H1 (cell line): Measurements from ENCODE around the gene P2RY13. TPM values are rescaled to one million over a fixed set of nuclear protein-coding genes. Genes with fewer than 3 reads are reported as not detected.

ENCODE experiments used
- CTCF ChIA-PET: fragments of 300-600 bp; sonication (Branson Sonifier 250); formaldehyde crosslinking; loops from one replicate; lab custom pipeline; 2021; ENCODE audit not compliant: partially characterized antibody; lab: Charles Lee
- POLR2A ChIA-PET: fragments of 300-600 bp; sonication (Branson Sonifier 250); formaldehyde crosslinking; loops from one replicate; lab custom pipeline; 2021; ENCODE audit warnings: inconsistent platforms; ENCODE audit not compliant: partially characterized antibody; lab: Charles Lee
- DNase-seq, 2 experiments: peaks; one replicate each; pipeline versions ENCODE4 v3.0.0 to v3.0.0-alpha.2; 2010 to 2022; ENCODE audit warnings: low spot score in 2 of 2, low read depth in 1 of 2, mixed read lengths in 1 of 2
- FAIRE-seq: peaks from 2 replicates; lab custom pipeline; 2011; peaks lifted over from hg19 to GRCh38; lab: Jason Lieb, UNC
- H2AFZ ChIP-seq: 2 replicates; pipeline ENCODE4 v1.8.1; 2012; ENCODE audit warnings: low read length, inconsistent platforms
- H2AK5ac ChIP-seq: 2 replicates; pipeline ENCODE4 v1.6.1; 2013; ENCODE audit warnings: low read depth, low read length
- H2BK120ac ChIP-seq: replicated peaks from 2 replicates; pipeline ENCODE3; 2013; ENCODE audit warnings: low read depth, low read length, inconsistent platforms
- H2BK12ac ChIP-seq: 2 replicates; pipeline ENCODE4 v1.6.1; 2013; ENCODE audit warnings: low read depth, low read length
- H2BK15ac ChIP-seq: 2 replicates; pipeline ENCODE4 v1.6.1; 2013; ENCODE audit warnings: low read length
- H2BK20ac ChIP-seq: 2 replicates; pipeline ENCODE4 v1.6.1; 2013; ENCODE audit warnings: low read length
- H2BK5ac ChIP-seq: 2 replicates; pipeline ENCODE4 v1.6.1; 2013; ENCODE audit warnings: low read depth, low read length
- H3K14ac ChIP-seq: 2 replicates; pipeline ENCODE4 v1.6.1; 2013; ENCODE audit warnings: inconsistent platforms; ENCODE audit not compliant: insufficient read length
- H3K18ac ChIP-seq: 2 replicates; pipeline ENCODE4 v1.6.1; 2013; ENCODE audit warnings: low read length; ENCODE audit errors: extremely low read depth
- H3K23ac ChIP-seq: 2 replicates; pipeline ENCODE4 v1.6.1; 2013; ENCODE audit warnings: inconsistent platforms; ENCODE audit not compliant: insufficient read length
- H3K23me2 ChIP-seq: 2 replicates; pipeline ENCODE4 v1.6.1; 2013; ENCODE audit warnings: low read depth, low read length
- H3K27ac ChIP-seq: 2 replicates; pipeline ENCODE4 v1.6.1; 2011; ENCODE audit warnings: low read depth, low read length, inconsistent platforms
- H3K27me3 ChIP-seq, 4 experiments: replicated peaks in 1 of 4; 1 replicate in 1 of 4; 2 replicates in 3 of 4; pipeline versions ENCODE4 v1.6.1 to v1.8.1; 2011 to 2013; ENCODE audit warnings: low read length in 3 of 4, mild to moderate bottlenecking in 3 of 4, inconsistent platforms in 2 of 4, mixed read lengths in 2 of 4, moderate library complexity in 1 of 4; ENCODE audit not compliant: control insufficient read depth in 3 of 4, insufficient read depth in 3 of 4; ENCODE audit errors: extremely low read depth in 1 of 4
- H3K36me3 ChIP-seq, 4 experiments: 2 replicates each; pipeline versions ENCODE4 v1.6.1 to v1.8.1; 2011 to 2013; ENCODE audit warnings: mild to moderate bottlenecking in 4 of 4, low read length in 3 of 4, moderate library complexity in 2 of 4, control low read depth in 1 of 4, inconsistent platforms in 1 of 4; ENCODE audit not compliant: insufficient read depth in 4 of 4, control insufficient read depth in 2 of 4
- H3K4ac ChIP-seq: replicated peaks from 2 replicates; pipeline ENCODE3; 2013; ENCODE audit warnings: low read length, low read depth, mixed read lengths, inconsistent platforms; ENCODE audit not compliant: insufficient read length
- H3K4me1 ChIP-seq, 4 experiments: replicated peaks in 1 of 4; 1 replicate in 1 of 4; 2 replicates in 3 of 4; pipeline versions ENCODE4 v1.6.1 to v1.8.1; 2011 to 2013; ENCODE audit warnings: low read length in 3 of 4, inconsistent platforms in 2 of 4, mixed read lengths in 1 of 4; ENCODE audit not compliant: insufficient read depth in 4 of 4, control insufficient read depth in 3 of 4
- H3K4me2 ChIP-seq, 2 experiments: 2 replicates each; pipeline versions ENCODE4 v1.6.1 to v1.8.1; 2011 to 2013; ENCODE audit warnings: low read depth in 2 of 2, low read length in 2 of 2, control low read depth in 1 of 2, inconsistent platforms in 1 of 2, mild to moderate bottlenecking in 1 of 2; ENCODE audit not compliant: insufficient read depth in 1 of 2
- H3K4me3 ChIP-seq, 4 experiments: fragments of 200-600, 300-600 bp in 1 of 4; sonication (generic), shearing (Covaris generic), sonication (Bioruptor Twin) in 1 of 4; 2 replicates each; pipeline versions ENCODE4 v1.5.1 to v1.8.1; 2011 to 2016; ENCODE audit warnings: low read length in 4 of 4, low read depth in 3 of 4, control low read depth in 2 of 4, inconsistent platforms in 2 of 4, mild to moderate bottlenecking in 2 of 4, mixed read lengths in 1 of 4, moderate library complexity in 1 of 4; ENCODE audit not compliant: insufficient read depth in 2 of 4; ENCODE audit errors: extremely low read depth in 1 of 4
- H3K56ac ChIP-seq: replicated peaks from 2 replicates; pipeline ENCODE3; 2013; ENCODE audit warnings: low read depth, mild to moderate bottlenecking, mixed read lengths, low read length, inconsistent platforms; ENCODE audit not compliant: insufficient read length
- H3K79me1 ChIP-seq: 2 replicates; pipeline ENCODE4 v1.6.1; 2013; ENCODE audit warnings: low read depth, low read length, control low read depth
- H3K79me2 ChIP-seq, 2 experiments: 2 replicates each; pipeline versions ENCODE4 v1.6.1 to v1.8.1; 2012 to 2013; ENCODE audit warnings: low read length in 2 of 2, mild to moderate bottlenecking in 2 of 2, inconsistent platforms in 1 of 2; ENCODE audit not compliant: insufficient read depth in 2 of 2, control insufficient read depth in 1 of 2
- H3K9ac ChIP-seq, 4 experiments: replicated peaks in 1 of 4; 1 replicate in 1 of 4; 2 replicates in 3 of 4; pipeline versions ENCODE4 v1.6.1 to v1.8.1; 2011 to 2013; ENCODE audit warnings: low read depth in 3 of 4, low read length in 3 of 4, control low read depth in 2 of 4, mild to moderate bottlenecking in 2 of 4, moderate library complexity in 2 of 4, inconsistent platforms in 1 of 4; ENCODE audit errors: extremely low read depth in 1 of 4
- H3K9me3 ChIP-seq, 2 experiments: 2 replicates each; pipeline versions ENCODE4 v1.6.1 to v1.8.1; 2012 to 2013; ENCODE audit warnings: mild to moderate bottlenecking in 2 of 2, moderate library complexity in 2 of 2, control low read depth in 1 of 2, inconsistent platforms in 1 of 2, low read depth in 1 of 2, low read length in 1 of 2, mixed read lengths in 1 of 2; ENCODE audit not compliant: insufficient read depth in 2 of 2
- H4K20me1 ChIP-seq, 2 experiments: replicated peaks in 1 of 2; 2 replicates each; pipeline versions ENCODE3 to v1.8.1; 2011 to 2013; ENCODE audit warnings: inconsistent platforms in 2 of 2, low read length in 2 of 2, mild to moderate bottlenecking in 1 of 2; ENCODE audit not compliant: insufficient read depth in 2 of 2, control insufficient read depth in 1 of 2
- H4K5ac ChIP-seq: 2 replicates; pipeline ENCODE4 v1.6.1; 2013; ENCODE audit warnings: low read length, low read depth, mixed read lengths, inconsistent platforms; ENCODE audit not compliant: insufficient read length
- H4K8ac ChIP-seq: 2 replicates; pipeline ENCODE4 v1.8.0; 2013; ENCODE audit warnings: mild to moderate bottlenecking, moderate library complexity, low read length, inconsistent platforms; ENCODE audit not compliant: insufficient read depth; ENCODE audit errors: extremely low read depth
- H4K91ac ChIP-seq: replicated peaks from 2 replicates; pipeline ENCODE3; 2013; ENCODE audit warnings: low read length, mixed read lengths, inconsistent platforms; ENCODE audit not compliant: insufficient read length
- CEBPB ChIP-seq: IDR thresholded peaks from 2 replicates; pipeline ENCODE4 v1.6.1; 2012; ENCODE audit warnings: low read depth, low read length
- CHD2 ChIP-seq: IDR thresholded peaks from 2 replicates; pipeline ENCODE4 v1.6.1; 2012; ENCODE audit warnings: low read length, improper control_type of control experiment
- EGR1 ChIP-seq: IDR thresholded peaks from 2 replicates; pipeline ENCODE4 v1.6.1; 2011; ENCODE audit warnings: low read depth, low read length, borderline replicate concordance
- KDM1A ChIP-seq: fragments of 200-600, 300-600 bp; sonication (generic); IDR thresholded peaks from 2 replicates; pipeline ENCODE4 v1.7.1; 2016; ENCODE audit warnings: mild to moderate bottlenecking, low read length, borderline replicate concordance
- RBBP5 ChIP-seq: IDR thresholded peaks from 2 replicates; pipeline ENCODE4 v1.7.1; 2012; ENCODE audit warnings: low read depth, mild to moderate bottlenecking, inconsistent platforms, low read length, moderate library complexity, borderline replicate concordance
- RXRA ChIP-seq: IDR thresholded peaks from 2 replicates; pipeline ENCODE4 v1.6.1; 2011; ENCODE audit warnings: low read depth, mild to moderate bottlenecking, low read length, moderate library complexity; ENCODE audit not compliant: insufficient read depth
- SAP30 ChIP-seq: fragments of 300-600 bp; sonication (generic); IDR thresholded peaks from 2 replicates; pipeline ENCODE4 v1.7.1; 2012; ENCODE audit warnings: low read length, moderate library complexity, mild to moderate bottlenecking, inconsistent platforms; ENCODE audit not compliant: insufficient read depth, insufficient replicate concordance
- SIX5 ChIP-seq: IDR thresholded peaks from 2 replicates; pipeline ENCODE4 v1.6.1; 2011; ENCODE audit warnings: mild to moderate bottlenecking, low read depth, low read length
- SP2 ChIP-seq: IDR thresholded peaks from 2 replicates; pipeline ENCODE4 v1.6.1; 2012; ENCODE audit warnings: mild to moderate bottlenecking, low read length, inconsistent platforms
- TAF1 ChIP-seq: IDR thresholded peaks from 2 replicates; pipeline ENCODE4 v1.6.1; 2011; ENCODE audit warnings: mild to moderate bottlenecking, low read depth, low read length
- TBP ChIP-seq: IDR thresholded peaks from 2 replicates; pipeline ENCODE4 v1.6.1; 2011; ENCODE audit warnings: low read depth, low read length, improper control_type of control experiment
- TCF12 ChIP-seq: IDR thresholded peaks from 2 replicates; pipeline ENCODE4 v1.6.1; 2011; ENCODE audit warnings: low read depth, mild to moderate bottlenecking, low read length
- USF2 ChIP-seq: IDR thresholded peaks from 2 replicates; pipeline ENCODE4 v1.6.1; 2011; ENCODE audit warnings: low read length, improper control_type of control experiment
- YY1 ChIP-seq: IDR thresholded peaks from 2 replicates; pipeline ENCODE4 v1.6.1; 2011; ENCODE audit warnings: low read depth, mild to moderate bottlenecking, low read length
- ZNF274 ChIP-seq: IDR thresholded peaks from 2 replicates; pipeline ENCODE4 v1.7.0; 2012; ENCODE audit warnings: low read length, borderline replicate concordance; ENCODE audit errors: extremely low read depth
- WGBS, 2 experiments: shearing (Covaris generic) in 1 of 2; methylation state at CpG; one replicate each; pipeline versions ENCODE4 v1.1.6 to v1.1.7; 2013 to 2015; ENCODE audit warnings: low lambda C conversion rate in 2 of 2, mixed read lengths in 2 of 2, inconsistent platforms in 1 of 2, low coverage in 1 of 2, missing lambda C conversion rate in 1 of 2; ENCODE audit not compliant: insufficient replicate concordance in 2 of 2, insufficient coverage in 1 of 2, insufficient read length in 1 of 2; ENCODE audit errors: extremely low coverage in 1 of 2, missing lambda C conversion rate in 1 of 2; 5-methylcytosine and 5-hydroxymethylcytosine counted together
- polyA plus RNA-seq, 7 experiments: library from polyadenylated mRNA; depleted of rRNA in 3 of 7; stranded (reverse) in 5 of 7; unstranded in 2 of 7; fragments of >200 nt in 5 of 7; fragments of 200-250 nt in 2 of 7; gene quantifications; 1 replicate in 5 of 7; 2 replicates in 1 of 7; 4 replicates in 1 of 7; pipeline versions ENCODE4 v1.2.1 to v1.2.3, GENCODE V29; 2011 to 2013; ENCODE audit warnings: missing spikeins in 2 of 7, mixed read lengths in 2 of 7
- total RNA-seq: library from RNA; stranded (reverse); fragmentation: NEBNext Ultra II Directional; extraction: Animal tissue kit (Norgen Biotek cat#: 25700); gene quantifications from 2 replicates; pipeline ENCODE4 v1.2.1, GENCODE V29; 2021

The P2RY13 gene
- total and polyA plus RNA-seq, 2 of the 8 experiments (the other 6 are each of a cell fraction or from before 2014, with no cell fraction given), result not detected

DNA sequence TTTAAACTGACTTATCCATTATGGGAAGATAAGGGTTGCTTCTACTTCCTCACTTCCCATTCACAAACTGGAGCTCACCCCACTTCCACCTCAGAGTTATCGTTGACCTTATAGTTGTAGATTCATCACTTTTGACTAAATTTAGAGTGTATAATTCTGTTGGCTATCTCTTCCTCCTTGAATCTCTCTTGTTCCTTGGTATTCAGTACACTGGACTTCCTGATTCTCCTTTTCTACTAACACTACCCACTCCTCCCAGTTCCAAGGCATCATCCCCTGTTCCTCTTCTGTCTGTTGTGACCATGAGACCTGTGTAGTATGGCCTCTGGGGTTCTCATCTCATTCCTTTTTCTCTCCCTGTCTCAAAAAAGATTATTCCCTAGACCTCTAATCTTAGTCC is 6.8 kb downstream of the P2RY13 start:
- no peak overlapping the region for H3K56ac ChIP-seq
- H2BK12ac ChIP-seq, result no peak overlapping the region
- no peak overlapping the region for H3K23ac ChIP-seq
- no peak overlapping the region for H3K9ac ChIP-seq
- no peaks in the 10 kb centered on the region for H3K79me1 ChIP-seq
- no peak overlapping the region for H3K4ac ChIP-seq
- H3K36me3 ChIP-seq, result no peaks in the 10 kb centered on the region
- no peak overlapping the region for H2BK5ac ChIP-seq
- FAIRE-seq (no peak), DNase-seq (no peak)
- ChIA-PET CTCF (interaction anchor here (1.0 to 1.1 kb wide), 2 partner anchors 9 to 101 kb away, joined by 3 to 4 read pairs; no protein-coding TSS in a partner anchor), POLR2A (interaction anchor here (1.6 kb wide), 1 partner anchor 10 kb away, joined by 3 read pairs; no protein-coding TSS in a partner anchor)
- H3K27ac ChIP-seq, result no peak overlapping the region
- no peak overlapping the region for H2BK15ac ChIP-seq
- no peak overlapping the region for H4K8ac ChIP-seq
- no peak overlapping the region for H4K5ac ChIP-seq
- WGBS, 2 experiments, result 100% methylated on average over 1 of the region's 1 CpG; no CpG with 5 or more reads in 1 of the 2 experiments
- H2AFZ ChIP-seq, result no peak overlapping the region
- no peak overlapping the region for H3K14ac ChIP-seq
- peaks cover 0 to 2% (median 0%) of the 10 kb centered on the region in 4 experiments; a peak in 2 of 7 replicates for H3K4me1 ChIP-seq
- no peak overlapping the region for H2AK5ac ChIP-seq
- no peaks in the 10 kb centered on the region for H3K9me3 ChIP-seq
- no peak overlapping the region for H3K4me2 ChIP-seq
- no peaks in the 10 kb centered on the region for H4K20me1 ChIP-seq
- H3K27me3 ChIP-seq, result no peaks in the 10 kb centered on the region
- H2BK20ac ChIP-seq, result no peak overlapping the region
- no peak overlapping the region for H3K18ac ChIP-seq
- no peaks in the 10 kb centered on the region for H3K79me2 ChIP-seq
- no peak overlapping the region for H3K4me3 ChIP-seq
- no peaks in the 10 kb centered on the region for H3K23me2 ChIP-seq
- H4K91ac ChIP-seq, result no peak overlapping the region
- H2BK120ac ChIP-seq, result no peak overlapping the region
- TF ChIP-seq SAP30 (no peak), ZNF274 (no peak), RBBP5 (no peak), CHD2 (no peak), TAF1 (no peak), YY1 (no peak), CEBPB (no peak), KDM1A (no peak), SP2 (no peak), RXRA (no peak), USF2 (no peak), TCF12 (no peak), TBP (no peak), SIX5 (no peak), EGR1 (no peak)
